ENCODE measurements around the gene BTN3A1. TPM values are rescaled to one million over a fixed set of nuclear protein-coding genes. Genes with fewer than 3 reads are reported as not detected.
A peak's percentile ranks its signal among the peaks of the same experiment; 100 is the strongest.

Gene BTN3A1
- total and polyA plus RNA-seq, 2 of the 8 experiments (the other 6 are each of a cell fraction or from before 2014, with no cell fraction given), result 4.7 to 5.6 TPM

GRCh38 chr6:26363882-26364701 lies 38.0 kb upstream of the BTN3A1 start:
- Histone ChIP-seq H3K79me1 (ENCODE audit: low read depth, low read length) (no peaks in the 10 kb centered on the region), H3K4ac (replicated peaks; ENCODE audit: insufficient read length, low read depth, low read length) (no peak overlapping the region), H3K36me3 (ENCODE audit: control insufficient read depth in 2 of 4, insufficient read depth in 4 of 4, low read length in 3 of 4) (no peaks in the 10 kb centered on the region), H2AFZ (ENCODE audit: low read length) (peak overlapping the region; percentile 95), H3K23ac (ENCODE audit: insufficient read length) (no peak overlapping the region), H3K79me2 (ENCODE audit: control insufficient read depth in 1 of 2, insufficient read depth in 2 of 2, low read length in 2 of 2) (no peaks in the 10 kb centered on the region), H3K27me3 (replicated peaks in 1 of 4; ENCODE audit: control insufficient read depth in 3 of 4, extremely low read depth in 1 of 4, insufficient read depth in 3 of 4, low read length in 3 of 4) (no peaks in the 10 kb centered on the region), H3K9ac (replicated peaks in 1 of 4; ENCODE audit: extremely low read depth in 1 of 4, low read depth in 3 of 4, low read length in 3 of 4) (no peak overlapping the region), H3K4me3 (ENCODE audit: extremely low read depth in 1 of 4, insufficient read depth in 2 of 4, low read depth in 3 of 4, low read length in 4 of 4) (no peak overlapping the region), H4K91ac (replicated peaks; ENCODE audit: insufficient read length, low read length) (no peak overlapping the region), H3K14ac (ENCODE audit: insufficient read length) (no peak overlapping the region), H4K5ac (ENCODE audit: insufficient read length, low read depth, low read length) (no peak overlapping the region), H2AK5ac (ENCODE audit: low read depth, low read length) (no peak overlapping the region), H3K23me2 (ENCODE audit: low read depth, low read length) (peaks cover 4% of the 10 kb centered on the region; the same call in 1 of the 2 replicates), H3K4me1 (replicated peaks in 1 of 4; ENCODE audit: control insufficient read depth in 3 of 4, insufficient read depth in 4 of 4, low read length in 3 of 4) (no peaks in the 10 kb centered on the region; a peak in 1 of 7 replicates), H3K27ac (ENCODE audit: low read depth, low read length) (no peak overlapping the region), H2BK12ac (ENCODE audit: low read depth, low read length) (no peak overlapping the region; the same call in 1 of the 2 replicates), H4K8ac (ENCODE audit: extremely low read depth, insufficient read depth, low read length) (0 out of 2 replicates have a peak overlapping the region, but pooled peaks have one; percentile 3), H3K9me3 (ENCODE audit: insufficient read depth in 2 of 2, low read depth in 1 of 2, low read length in 1 of 2) (no peaks in the 10 kb centered on the region), H2BK20ac (ENCODE audit: low read length) (no peak overlapping the region), H3K56ac (replicated peaks; ENCODE audit: insufficient read length, low read depth, low read length) (no peak overlapping the region), H4K20me1 (replicated peaks in 1 of 2; ENCODE audit: control insufficient read depth in 1 of 2, insufficient read depth in 2 of 2, low read length in 2 of 2) (no peaks in the 10 kb centered on the region), H2BK5ac (ENCODE audit: low read depth, low read length) (no peak overlapping the region), H3K4me2 (ENCODE audit: insufficient read depth in 1 of 2, low read depth in 2 of 2, low read length in 2 of 2) (peak overlapping the region in 1 of 2 experiments; percentile 76; a peak in 1 of 4 replicates), H2BK15ac (ENCODE audit: low read length) (no peak overlapping the region), H2BK120ac (replicated peaks; ENCODE audit: low read depth, low read length) (no peak overlapping the region), H3K18ac (ENCODE audit: extremely low read depth, low read length) (no peak overlapping the region)
- ChIA-PET POLR2A (ENCODE audit: partially characterized antibody) (no interaction called here), CTCF (ENCODE audit: partially characterized antibody) (no interaction called here)
- WGBS, 2 experiments (ENCODE audit: extremely low coverage in 1 of 2, insufficient coverage in 1 of 2, insufficient read length in 1 of 2, insufficient replicate concordance in 2 of 2, low coverage in 1 of 2, low lambda C conversion rate in 2 of 2, missing lambda C conversion rate in 1 of 2), result 89% methylated on average over 6 of the region's 6 CpGs; no CpG with 5 or more reads in 1 of the 2 experiments
- DNase-seq (ENCODE audit: low read depth in 1 of 2, low spot score in 2 of 2) (no peak), FAIRE-seq (no peak)
- no peak for TF ChIP-seq E2F6 (IDR thresholded peaks at IDR 0.05)

Measured in H1 (cell line).